Measurements from ENCODE around the gene MORN3. TPM values are rescaled to one million over a fixed set of nuclear protein-coding genes. Genes with fewer than 3 reads are reported as not detected.

Gene MORN3
- total and polyA plus RNA-seq, 2 donors (not counting 1 experiment from before 2014, with no cell fraction given), result 0.22 to 1.3 TPM

GRCh38 chr12:121611306-121611705, 58.1 kb downstream of the MORN3 start:
- ATAC-seq (ENCODE audit: low read depth), result no peak
- H3K4me3 Mint-ChIP-seq, result no peak overlapping the region
- 100% methylated on average over 2 of the region's 2 CpGs for WGBS (ENCODE audit: insufficient coverage)
- Histone ChIP-seq H3K4me3 (ENCODE audit: control extremely low read depth in 1 of 5, extremely low read depth in 1 of 5, insufficient read depth in 1 of 5, low read depth in 2 of 5, low read length in 4 of 5) (no peak overlapping the region), H3K9me3 (ENCODE audit: control extremely low read depth in 1 of 3, control insufficient read depth in 2 of 3, insufficient read depth in 1 of 3, low read length in 2 of 3) (peaks cover 0 to 9% (median 0%) of the 10 kb centered on the region in 3 donors), H3K79me2 (ENCODE audit: control insufficient read depth, insufficient read depth, low read length) (no peaks in the 10 kb centered on the region), H3K27ac (ENCODE audit: low read length in 2 of 2) (no peak overlapping the region), H3K9ac (ENCODE audit: low read length) (no peak overlapping the region), H3K36me3 (replicated peaks in 1 of 2; ENCODE audit: control extremely low read depth in 1 of 2, control insufficient read depth in 1 of 2, extremely low read depth in 1 of 2, insufficient read depth in 2 of 2, low read length in 1 of 2) (no peaks in the 10 kb centered on the region), H4K20me1 (ENCODE audit: control insufficient read depth, insufficient read depth, low read length, poor library complexity, severe bottlenecking) (no peaks in the 10 kb centered on the region), H3K4me2 (replicated peaks; ENCODE audit: low read depth, low read length, poor library complexity, severe bottlenecking) (no peak overlapping the region), H3K4me1 (ENCODE audit: control insufficient read depth in 2 of 2, insufficient read depth in 2 of 2, low read length in 2 of 2) (peaks cover 0 to 5% of the 10 kb centered on the region in 2 donors), H3K27me3 (replicated peaks in 1 of 4; ENCODE audit: control extremely low read depth in 1 of 4, control insufficient read depth in 3 of 4, insufficient read depth in 4 of 4, low read length in 3 of 4) (no peaks in the 10 kb centered on the region), H2AFZ (ENCODE audit: insufficient read depth, low read depth, low read length, poor library complexity, severe bottlenecking) (no peak overlapping the region)
- TF ChIP-seq EZH2 (IDR thresholded peaks at IDR 0.05; ENCODE audit: borderline replicate concordance, insufficient read depth, low read depth, low read length, poor library complexity, severe bottlenecking) (no peak), CTCF (IDR thresholded peaks at IDR 0.05) (no peak)
- ChIA-PET CTCF (no interaction called here), POLR2A (interaction anchor here (0.5 kb wide), 1 partner anchor 1143 kb away, joined by 6 read pairs; no protein-coding TSS in a partner anchor)
- DNase-seq, result no peak
- H3K4me1 Mint-ChIP-seq, result peaks cover 7% of the 10 kb centered on the region
- no peaks in the 10 kb centered on the region for H3K27me3 Mint-ChIP-seq
- H3K27ac Mint-ChIP-seq, result no peak overlapping the region
- no peaks in the 10 kb centered on the region for H3K9me3 Mint-ChIP-seq (ENCODE audit: insufficient read depth)
- intact Hi-C loops (cut with micrococcal nuclease), result no loop called here

- Mint-ChIP-seq H3K27ac (no peak overlapping the region), H3K4me3 (no peak overlapping the region), H3K27me3 (no peaks in the 10 kb centered on the region), H3K4me1 (peaks cover 3% of the 10 kb centered on the region), H3K9me3 (ENCODE audit: insufficient read depth) (no peaks in the 10 kb centered on the region)
- Histone ChIP-seq H3K4me1 (ENCODE audit: control insufficient read depth in 2 of 2, insufficient read depth in 2 of 2, low read length in 2 of 2) (peaks cover 0 to 5% of the 10 kb centered on the region in 2 donors), H3K9me3 (ENCODE audit: control extremely low read depth in 1 of 3, control insufficient read depth in 2 of 3, insufficient read depth in 1 of 3, low read length in 2 of 3) (peaks cover 0 to 9% (median 0%) of the 10 kb centered on the region in 3 donors), H3K27ac (ENCODE audit: low read length in 2 of 2) (no peak overlapping the region), H4K20me1 (ENCODE audit: control insufficient read depth, insufficient read depth, low read length, poor library complexity, severe bottlenecking) (no peaks in the 10 kb centered on the region), H3K36me3 (replicated peaks in 1 of 2; ENCODE audit: control extremely low read depth in 1 of 2, control insufficient read depth in 1 of 2, extremely low read depth in 1 of 2, insufficient read depth in 2 of 2, low read length in 1 of 2) (no peaks in the 10 kb centered on the region), H3K79me2 (ENCODE audit: control insufficient read depth, insufficient read depth, low read length) (no peaks in the 10 kb centered on the region), H2AFZ (ENCODE audit: insufficient read depth, low read depth, low read length, poor library complexity, severe bottlenecking) (no peak overlapping the region), H3K4me3 (ENCODE audit: control extremely low read depth in 1 of 5, extremely low read depth in 1 of 5, insufficient read depth in 1 of 5, low read depth in 2 of 5, low read length in 4 of 5) (no peak overlapping the region), H3K9ac (ENCODE audit: low read length) (no peak overlapping the region), H3K27me3 (replicated peaks in 1 of 4; ENCODE audit: control extremely low read depth in 1 of 4, control insufficient read depth in 3 of 4, insufficient read depth in 4 of 4, low read length in 3 of 4) (no peaks in the 10 kb centered on the region), H3K4me2 (replicated peaks; ENCODE audit: low read depth, low read length, poor library complexity, severe bottlenecking) (no peak overlapping the region)
- no peak for ATAC-seq (ENCODE audit: low read depth)
- CTCF ChIA-PET, result interaction anchor here (1.0 to 1.6 kb wide), 2 partner anchors 9 to 14 kb away, joined by 3 to 5 read pairs; no protein-coding TSS in a partner anchor
- WGBS (ENCODE audit: insufficient coverage), result 88% methylated on average over 5 of the region's 11 CpGs
- POLR2A ChIA-PET, result no interaction called here
- intact Hi-C loops (cut with micrococcal nuclease), result no loop called here
- no peak for DNase-seq
- TF ChIP-seq EZH2 (IDR thresholded peaks at IDR 0.05; ENCODE audit: borderline replicate concordance, insufficient read depth, low read depth, low read length, poor library complexity, severe bottlenecking) (no peak), CTCF (IDR thresholded peaks at IDR 0.05) (no peak)
Measured at GRCh38 chr12:121610239-121611149, 59.0 kb downstream of the MORN3 start.

Measured in B cell (primary cell).